ENCODE data around the gene MICALL2. TPM values are rescaled to one million over a fixed set of nuclear protein-coding genes. Genes with fewer than 3 reads are reported as not detected.

MICALL2 gene
- polyA plus RNA-seq, 1 donor from 2014 or later, result 12.8 TPM

- H3K9me3 ChIP-seq (ENCODE audit: low read length), result no peaks in the 10 kb centered on the region
- H3K9ac ChIP-seq (ENCODE audit: low read length), result no peak overlapping the region
- no peaks in the 10 kb centered on the region for H3K36me3 ChIP-seq (ENCODE audit: insufficient read depth, low read length)
- H4K20me1 ChIP-seq (ENCODE audit: insufficient read depth), result no peaks in the 10 kb centered on the region
- no peaks in the 10 kb centered on the region for H3K27me3 ChIP-seq (ENCODE audit: insufficient read depth, low read depth, low read length)
- H3K79me2 ChIP-seq (replicated peaks; ENCODE audit: insufficient read depth, low read length), result no peaks in the 10 kb centered on the region
- H3K4me3 ChIP-seq (ENCODE audit: low read length), result no peak overlapping the region
- H3K9me2 ChIP-seq (ENCODE audit: insufficient read depth, low read length), result no peaks in the 10 kb centered on the region
- no peak for TF ChIP-seq SMC3 (conservative IDR thresholded peaks at IDR 0.05; ENCODE audit: poor library complexity)
- no peak for TF ChIP-seq REST (IDR thresholded peaks at IDR 0.05; ENCODE audit: borderline replicate concordance)
- no peak for TF ChIP-seq EZH2 (IDR thresholded peaks at IDR 0.05; ENCODE audit: borderline replicate concordance, insufficient read depth, low read length, poor library complexity, severe bottlenecking)
- TF ChIP-seq POLR2AphosphoS5 (IDR thresholded peaks at IDR 0.05), result no peak
- TF ChIP-seq CTCF (IDR thresholded peaks at IDR 0.05; ENCODE audit: poor library complexity, severe bottlenecking), result no peak
- no peak for TF ChIP-seq RAD21 (conservative IDR thresholded peaks at IDR 0.05)
- no peak for TF ChIP-seq TAF1 (IDR thresholded peaks at IDR 0.05; ENCODE audit: low read depth)
- TF ChIP-seq EP300 (conservative IDR thresholded peaks at IDR 0.05; ENCODE audit: poor library complexity, severe bottlenecking), result no peak
- TF ChIP-seq MXI1 (conservative IDR thresholded peaks at IDR 0.05; ENCODE audit: poor library complexity, severe bottlenecking), result no peak
- H3K4me2 ChIP-seq (ENCODE audit: low read length), result no peak overlapping the region
- H3K27ac ChIP-seq (ENCODE audit: low read length), result no peak overlapping the region
- no peak overlapping the region for H2AFZ ChIP-seq (ENCODE audit: low read depth, low read length)
- H3F3A ChIP-seq (ENCODE audit: insufficient read depth, low read length, poor library complexity, severe bottlenecking), result no peaks in the 10 kb centered on the region
Measured at GRCh38 chr7:1385086-1385808, 74.0 kb downstream of the MICALL2 start.

Other genes with a start within 250 kb of the MICALL2 start
- 1.6 TPM in 2 replicates for gene UNCX, start 226.6 kb downstream of the MICALL2 start, polyA plus RNA-seq
- gene INTS1, start 44.9 kb upstream of the MICALL2 start, polyA plus RNA-seq, result 21.1 and 26.3 TPM in 2 replicates
- 12.6 and 16.4 TPM in 2 replicates for gene MAFK, start 71.2 kb upstream of the MICALL2 start, polyA plus RNA-seq
- gene TMEM184A, start 96.7 kb upstream of the MICALL2 start, polyA plus RNA-seq, result 0.12 TPM in 1 of 2 replicates, not detected in the other
- 50.6 and 54.1 TPM in 2 replicates for gene PSMG3, start 110.6 kb upstream of the MICALL2 start, polyA plus RNA-seq
- 11.8 and 13.9 TPM in 2 replicates for gene ELFN1, start 210.8 kb upstream of the MICALL2 start, polyA plus RNA-seq

Measured in neural cell (in vitro differentiated cells).